Astrocyte of the spinal cord (primary cell): ENCODE data around the gene NAA60.

ENCODE experiments used
- DNase-seq: peaks from one replicate; pipeline ENCODE4 v3.0.0; 2011; ENCODE audit warnings: low read depth, low spot score
- H3K4me3 ChIP-seq: 2 replicates; pipeline ENCODE4 v1.5.1; 2011; ENCODE audit warnings: low read depth, mild to moderate bottlenecking, low read length, moderate library complexity
- CTCF ChIP-seq: IDR thresholded peaks from 2 replicates; pipeline ENCODE4 v1.5.1; 2012; ENCODE audit warnings: low read depth, mild to moderate bottlenecking, low read length, inconsistent platforms
- in situ Hi-C: cut with HindIII; loops from 2 replicates; pipeline ENCODE4 v1.10.0; 2017; ENCODE audit warnings: low sequenced_read_pairs

Gene NAA60

GRCh38 chr16:3413730-3414379 is 29.6 kb upstream of the NAA60 start:
- in situ Hi-C loops, result no loop called here
- H3K4me3 ChIP-seq, result no peak overlapping the region
- DNase-seq, result no peak
- no peak for TF ChIP-seq CTCF

GRCh38 chr16:3431779-3432219 is 11.7 kb upstream of the NAA60 start:
- no peak for TF ChIP-seq CTCF
- DNase-seq, result peak; percentile 23
- in situ Hi-C loops, result no loop called here
- peak overlapping the region; percentile 31 for H3K4me3 ChIP-seq

- TF ChIP-seq CTCF, result no peak
- DNase-seq, result no peak
- no peak overlapping the region for H3K4me3 ChIP-seq
- in situ Hi-C loops, result no loop called here
Observed at GRCh38 chr16:3434373-3434772, 9.1 kb upstream of the NAA60 start.

GRCh38 chr16:3439637-3440036 is 3.8 kb upstream of the NAA60 start:
- in situ Hi-C loops, result no loop called here
- no peak overlapping the region for H3K4me3 ChIP-seq
- DNase-seq, result no peak
- no peak for TF ChIP-seq CTCF

GRCh38 chr16:3444032-3444388 is 530 bp downstream of the NAA60 start:
- no peak for TF ChIP-seq CTCF
- peak overlapping the region; percentile 72 for H3K4me3 ChIP-seq
- DNase-seq, result peak; percentile 62
- in situ Hi-C loops, result no loop called here

DNA sequence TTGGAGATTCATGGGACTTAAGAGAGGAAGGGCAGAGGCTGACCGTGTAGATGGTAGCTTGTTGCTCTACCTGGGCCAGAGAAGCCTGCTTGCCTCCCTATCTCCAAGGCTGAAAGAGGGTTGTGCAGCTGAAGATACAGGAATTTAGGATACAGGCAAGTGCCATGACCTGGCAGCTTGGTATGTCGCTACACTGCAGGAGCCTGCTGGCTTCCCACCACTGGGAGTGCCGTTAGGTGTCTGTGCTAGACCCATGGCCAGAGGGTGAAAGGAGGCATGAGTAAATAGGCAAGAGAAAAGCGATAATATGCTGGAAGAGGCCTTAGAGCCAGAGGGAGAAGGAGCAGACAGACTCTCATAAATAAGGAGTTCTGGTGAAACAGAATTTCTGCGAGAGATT is 10.6 kb downstream of the NAA60 start:
- H3K4me3 ChIP-seq, result no peak overlapping the region
- in situ Hi-C loops, result no loop called here
- no peak for DNase-seq
- no peak for TF ChIP-seq CTCF
